Neural progenitor cell (in vitro differentiated cells): Measurements from ENCODE around the gene UNCX. TPM values are rescaled to one million over a fixed set of nuclear protein-coding genes. Genes with fewer than 3 reads are reported as not detected.
"Not testable (repeated sequence)": the region's sequence is repeated elsewhere in the genome, so short reads cannot be mapped to it uniquely, and the experiment has no call there.

Experiments used
- DNase-seq: peaks from one replicate; pipeline ENCODE4 v3.0.0-alpha.2; 2016; ENCODE audit warnings: low spot score
- H2AFZ ChIP-seq: fragments of 200-600 bp; sonication (generic); replicated peaks from 2 replicates; pipeline ENCODE4 v1.6.1; 2016; ENCODE audit warnings: antibody characterized with exemption
- H3F3A ChIP-seq: fragments of 200-600 bp; sonication (generic); 2 replicates; pipeline ENCODE4 v1.6.1; 2016; ENCODE audit warnings: antibody characterized with exemption, low read depth
- H3K27ac ChIP-seq: fragments of 200-600 bp; sonication (generic); 2 replicates; pipeline ENCODE4 v1.5.1; 2016; ENCODE audit warnings: mild to moderate bottlenecking
- H3K27me3 ChIP-seq: fragments of 200-600 bp; sonication (generic); 2 replicates; pipeline ENCODE4 v1.6.1; 2016; ENCODE audit warnings: mild to moderate bottlenecking, moderate library complexity
- H3K36me3 ChIP-seq: fragments of 200-600 bp; sonication (generic); 2 replicates; pipeline ENCODE4 v1.5.1; 2016
- H3K4me1 ChIP-seq: fragments of 200-600 bp; sonication (generic); 2 replicates; pipeline ENCODE4 v1.6.1; 2016; ENCODE audit warnings: mixed run types
- H3K4me2 ChIP-seq: fragments of 200-600 bp; sonication (generic); 2 replicates; pipeline ENCODE4 v1.6.1; 2016
- H3K4me3 ChIP-seq: fragments of 200-600 bp; sonication (generic); 2 replicates; pipeline ENCODE4 v1.5.1; 2016
- H3K79me2 ChIP-seq: fragments of 200-600 bp; sonication (generic); 2 replicates; pipeline ENCODE4 v1.6.1; 2016; ENCODE audit warnings: low read depth
- H3K9ac ChIP-seq: fragments of 200-600 bp; sonication (generic); 2 replicates; pipeline ENCODE4 v1.6.1; 2016
- H3K9me3 ChIP-seq: fragments of 200-600 bp; sonication (generic); 2 replicates; pipeline ENCODE4 v1.5.1; 2016; ENCODE audit warnings: low read depth
- H4K20me1 ChIP-seq: fragments of 200-600 bp; sonication (generic); 2 replicates; pipeline ENCODE4 v1.6.1; 2016; ENCODE audit warnings: low read depth
- H3K27ac Mint-ChIP-seq: 3 replicates; pipeline ENCODE4 v1.8.0; 2021; ENCODE audit warnings: mixed read lengths
- H3K27me3 Mint-ChIP-seq: 2 replicates; pipeline ENCODE4 v1.8.0; 2022; ENCODE audit warnings: low read depth, mild to moderate bottlenecking, inconsistent platforms, moderate library complexity, mixed read lengths; ENCODE audit not compliant: insufficient read depth
- H3K36me3 Mint-ChIP-seq: 3 replicates; pipeline ENCODE4 v1.8.0; 2021; ENCODE audit warnings: mixed read lengths
- H3K4me1 Mint-ChIP-seq: 3 replicates; pipeline ENCODE4 v1.8.0; 2021; ENCODE audit warnings: mixed read lengths
- H3K4me3 Mint-ChIP-seq: 3 replicates; pipeline ENCODE4 v1.8.0; 2021; ENCODE audit warnings: mild to moderate bottlenecking, moderate library complexity, mixed read lengths
- H3K9me3 Mint-ChIP-seq: 3 replicates; pipeline ENCODE4 v1.8.0; 2020; ENCODE audit warnings: mixed read lengths
- CTCF ChIP-seq: fragments of 200-600 bp; sonication (generic); IDR thresholded peaks from 2 replicates; pipeline ENCODE4 v1.5.1; 2017; ENCODE audit warnings: antibody characterized with exemption, mild to moderate bottlenecking
- EZH2 ChIP-seq: fragments of 200-600 bp; sonication (generic); IDR thresholded peaks from 2 replicates; pipeline ENCODE4 v1.6.1; 2017; ENCODE audit warnings: antibody characterized with exemption, mild to moderate bottlenecking, moderate library complexity
- EZH2phosphoT487 ChIP-seq: fragments of 200-600 bp; sonication (generic); IDR thresholded peaks from 2 replicates; pipeline ENCODE4 v1.6.1; 2017; ENCODE audit warnings: antibody characterized with exemption
- total RNA-seq: library from RNA; depleted of rRNA; stranded (reverse); fragments of >200 nt; gene quantifications from 2 replicates; pipeline ENCODE4 v1.2.3, GENCODE V29; 2015; ENCODE audit warnings: low replicate concordance

UNCX gene
- total RNA-seq, 1 donor from 2014 or later, result not detected

DNA sequence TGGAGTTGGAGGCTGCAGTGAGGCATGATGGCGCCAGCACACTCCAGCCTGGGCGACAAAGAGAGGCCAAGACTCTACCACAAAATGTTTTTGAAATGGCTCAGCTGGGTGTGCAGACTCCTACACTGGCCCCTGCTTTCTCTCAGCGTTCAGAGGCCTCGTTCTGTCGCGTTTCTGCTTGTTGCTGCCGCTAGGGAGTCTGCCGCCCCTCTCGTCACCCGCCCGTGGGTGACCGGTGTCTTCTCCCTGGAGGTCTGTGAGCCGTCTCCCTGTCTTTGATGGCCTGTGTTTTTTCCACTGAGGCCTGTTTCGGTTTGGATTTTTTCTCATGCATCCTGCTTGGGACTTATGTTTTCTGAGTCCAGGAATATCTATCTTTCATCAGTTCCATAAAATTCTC, 23.6 kb upstream of the UNCX start:
- Histone ChIP-seq H3K4me3 (no peak overlapping the region), H3K36me3 (no peaks in the 10 kb centered on the region), H3K79me2 (no peaks in the 10 kb centered on the region), H4K20me1 (no peaks in the 10 kb centered on the region), H3K4me2 (no peak overlapping the region), H3K27me3 (peaks cover 55% of the 10 kb centered on the region), H3F3A (no peaks in the 10 kb centered on the region), H3K9me3 (no peaks in the 10 kb centered on the region), H3K9ac (no peak overlapping the region), H2AFZ (no peak overlapping the region), H3K27ac (no peak overlapping the region), H3K4me1 (peaks cover 6% of the 10 kb centered on the region)
- Mint-ChIP-seq H3K27ac (no peak overlapping the region), H3K36me3 (no peaks in the 10 kb centered on the region), H3K4me1 (peaks cover 12% of the 10 kb centered on the region), H3K9me3 (no peaks in the 10 kb centered on the region), H3K27me3 (peaks cover 17% of the 10 kb centered on the region), H3K4me3 (peak overlapping the region; percentile 28)
- no peak for TF ChIP-seq EZH2phosphoT487
- no peak for TF ChIP-seq EZH2
- TF ChIP-seq CTCF, result no peak
- no peak for DNase-seq

GRCh38 chr7:1210321-1210978, 22.2 kb upstream of the UNCX start:
- Histone ChIP-seq H3K9ac (no peak overlapping the region), H3K27me3 (peaks cover 61% of the 10 kb centered on the region), H3K4me1 (peaks cover 6% of the 10 kb centered on the region), H3K27ac (no peak overlapping the region), H2AFZ (no peak overlapping the region), H3K9me3 (no peaks in the 10 kb centered on the region), H3K4me3 (no peak overlapping the region), H4K20me1 (no peaks in the 10 kb centered on the region), H3K36me3 (no peaks in the 10 kb centered on the region), H3K4me2 (no peak overlapping the region), H3F3A (no peaks in the 10 kb centered on the region), H3K79me2 (no peaks in the 10 kb centered on the region)
- DNase-seq, result no peak
- H3K4me1 Mint-ChIP-seq, result peaks cover 12% of the 10 kb centered on the region
- TF ChIP-seq EZH2phosphoT487 (no peak), EZH2 (no peak)
- peaks cover 18% of the 10 kb centered on the region for H3K27me3 Mint-ChIP-seq
- H3K9me3 Mint-ChIP-seq, result no peaks in the 10 kb centered on the region
- H3K36me3 Mint-ChIP-seq, result no peaks in the 10 kb centered on the region
- H3K27ac Mint-ChIP-seq, result peak overlapping the region; percentile 50
- no peak overlapping the region for H3K4me3 Mint-ChIP-seq

DNA sequence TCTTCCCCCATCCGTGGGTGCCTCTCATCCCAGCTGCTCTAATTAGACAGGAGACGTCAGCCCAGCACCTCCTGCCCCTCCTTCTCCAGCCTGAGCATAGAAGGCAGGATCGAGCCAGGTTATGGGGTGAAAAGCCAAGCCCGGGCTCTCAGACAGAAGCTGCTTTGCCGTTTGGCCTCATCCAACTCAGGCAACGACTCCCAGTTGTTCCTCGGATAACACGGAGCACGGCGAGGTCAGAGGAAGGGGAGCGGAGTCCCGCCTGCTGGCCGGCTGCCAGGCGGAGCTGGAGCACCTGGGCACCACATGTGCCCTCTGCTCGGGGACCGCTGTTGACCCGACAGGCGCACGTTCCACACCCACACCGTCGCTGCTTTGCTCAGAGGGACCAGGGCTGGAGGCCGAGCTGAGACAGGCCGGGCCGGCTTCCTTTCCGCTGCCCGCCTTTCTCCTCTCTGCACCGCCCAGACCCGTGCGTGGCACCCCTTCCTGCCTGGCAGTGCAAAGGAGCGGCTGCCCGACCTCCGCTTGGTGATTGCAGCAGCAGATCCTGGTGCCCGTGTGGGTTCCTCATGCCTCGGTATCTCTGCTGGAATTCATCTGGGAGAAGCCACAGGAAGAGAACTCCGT, 21.6 kb upstream of the UNCX start:
- Histone ChIP-seq H3F3A (no peaks in the 10 kb centered on the region), H3K4me2 (no peak overlapping the region), H3K27me3 (peaks cover 68% of the 10 kb centered on the region), H3K9me3 (no peaks in the 10 kb centered on the region), H2AFZ (no peak overlapping the region), H3K4me1 (peaks cover 6% of the 10 kb centered on the region), H3K4me3 (no peak overlapping the region), H3K36me3 (no peaks in the 10 kb centered on the region), H3K79me2 (no peaks in the 10 kb centered on the region), H3K27ac (no peak overlapping the region), H4K20me1 (no peaks in the 10 kb centered on the region), H3K9ac (no peak overlapping the region)
- TF ChIP-seq CTCF, result no peak
- no peak for TF ChIP-seq EZH2phosphoT487
- TF ChIP-seq EZH2, result no peak
- H3K36me3 Mint-ChIP-seq, result no peaks in the 10 kb centered on the region
- no peak overlapping the region for H3K4me3 Mint-ChIP-seq
- peaks cover 12% of the 10 kb centered on the region for H3K4me1 Mint-ChIP-seq
- no peak for DNase-seq
- no peak overlapping the region for H3K27ac Mint-ChIP-seq
- peaks cover 18% of the 10 kb centered on the region for H3K27me3 Mint-ChIP-seq
- no peaks in the 10 kb centered on the region for H3K9me3 Mint-ChIP-seq

DNA sequence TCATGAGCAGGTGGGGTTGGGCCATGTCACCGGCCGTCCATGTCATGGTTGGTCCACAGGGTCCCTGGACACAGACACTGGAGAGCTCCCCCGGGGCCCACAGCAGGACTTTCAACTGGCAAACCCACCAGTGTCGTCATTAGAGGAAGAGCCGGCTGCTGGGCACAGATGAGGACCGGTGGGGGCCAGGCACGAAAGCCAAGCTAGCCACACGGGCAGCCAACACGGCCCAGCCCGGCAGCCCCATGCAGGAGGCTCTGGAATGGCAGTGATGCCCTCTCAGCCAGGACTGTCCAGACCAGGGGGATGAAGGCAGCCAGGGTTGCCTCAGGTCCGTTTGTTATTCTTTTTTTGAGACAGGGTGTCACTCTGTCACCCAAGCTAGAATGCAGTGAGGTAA, 21.1 kb upstream of the UNCX start:
- no peaks in the 10 kb centered on the region for H3K36me3 ChIP-seq
- no peaks in the 10 kb centered on the region for H3K79me2 ChIP-seq
- H3K9me3 ChIP-seq, result no peaks in the 10 kb centered on the region
- no peak overlapping the region for H3K27ac Mint-ChIP-seq
- H4K20me1 ChIP-seq, result no peaks in the 10 kb centered on the region
- no peak overlapping the region for H2AFZ ChIP-seq
- no peak overlapping the region for H3K9ac ChIP-seq
- DNase-seq, result no peak
- H3K36me3 Mint-ChIP-seq, result no peaks in the 10 kb centered on the region
- peaks cover 73% of the 10 kb centered on the region for H3K27me3 ChIP-seq
- H3K27me3 Mint-ChIP-seq, result peaks cover 18% of the 10 kb centered on the region
- H3K9me3 Mint-ChIP-seq, result no peaks in the 10 kb centered on the region
- H3F3A ChIP-seq, result no peaks in the 10 kb centered on the region
- TF ChIP-seq EZH2phosphoT487, result no peak
- TF ChIP-seq EZH2, result no peak
- no peak for TF ChIP-seq CTCF
- no peak overlapping the region for H3K27ac ChIP-seq
- H3K4me3 Mint-ChIP-seq, result no peak overlapping the region
- H3K4me1 ChIP-seq, result peaks cover 6% of the 10 kb centered on the region
- peaks cover 12% of the 10 kb centered on the region for H3K4me1 Mint-ChIP-seq
- no peak overlapping the region for H3K4me2 ChIP-seq
- no peak overlapping the region for H3K4me3 ChIP-seq

GRCh38 chr7:1212025-1212424, 20.6 kb upstream of the UNCX start:
- H3K9me3 ChIP-seq, H3K4me1 ChIP-seq, DNase-seq, H3K4me3 ChIP-seq, H3K79me2 ChIP-seq, H3K4me2 ChIP-seq, H3K27ac ChIP-seq, H2AFZ ChIP-seq, H3K9ac ChIP-seq, H3F3A ChIP-seq, H3K36me3 ChIP-seq, H3K4me3 Mint-ChIP-seq, H3K9me3 Mint-ChIP-seq, H4K20me1 ChIP-seq, H3K27ac Mint-ChIP-seq, H3K36me3 Mint-ChIP-seq: not testable (repeated sequence)
- peaks cover 77% of the 10 kb centered on the region for H3K27me3 ChIP-seq
- H3K27me3 Mint-ChIP-seq, result peaks cover 20% of the 10 kb centered on the region
- H3K4me1 Mint-ChIP-seq, result peaks cover 12% of the 10 kb centered on the region
